OCI-LY1 (cell line): ENCODE measurements around the gene MXD1.

ENCODE experiments used
- H2AFZ ChIP-seq: fragments of 200-600 bp; sonication (generic), shearing (Covaris generic); 2 replicates; pipeline ENCODE4 v1.6.0; 2014; ENCODE audit warnings: antibody characterized with exemption, mild to moderate bottlenecking, low read length
- H3F3A ChIP-seq: fragments of 200-600 bp; sonication (generic), shearing (Covaris generic); 2 replicates; pipeline ENCODE4 v1.6.0; 2014; ENCODE audit warnings: mild to moderate bottlenecking, antibody characterized with exemption, low read length, moderate library complexity; ENCODE audit not compliant: insufficient read depth
- H3K27ac ChIP-seq: fragments of 200-600 bp; sonication (generic); 2 replicates; pipeline ENCODE4 v1.5.1; 2014; ENCODE audit warnings: low read length, mixed run types, mild to moderate bottlenecking, low read depth; ENCODE audit not compliant: poor library complexity, severe bottlenecking
- H3K27me3 ChIP-seq: fragments of 200-600 bp; sonication (generic); 2 replicates; pipeline ENCODE4 v1.6.0; 2014; ENCODE audit warnings: antibody characterized with exemption, mild to moderate bottlenecking, low read length, moderate library complexity; ENCODE audit not compliant: insufficient read depth
- H3K36me3 ChIP-seq: fragments of 200-600 bp; sonication (generic); 2 replicates; pipeline ENCODE4 v1.6.1; 2014; ENCODE audit warnings: mild to moderate bottlenecking, antibody characterized with exemption, low read length, moderate library complexity, mixed read lengths; ENCODE audit not compliant: insufficient read depth
- H3K4me1 ChIP-seq: fragments of 200-600 bp; sonication (generic); 2 replicates; pipeline ENCODE4 v1.5.1; 2014; ENCODE audit warnings: mild to moderate bottlenecking, low read length, moderate library complexity; ENCODE audit not compliant: insufficient read depth, severe bottlenecking
- H3K4me2 ChIP-seq: fragments of 200-600 bp; sonication (generic), shearing (Covaris generic); 2 replicates; pipeline ENCODE4 v1.6.1; 2014; ENCODE audit warnings: low read length
- H3K4me3 ChIP-seq: fragments of 200-600 bp; sonication (generic); 2 replicates; pipeline ENCODE4 v1.5.1; 2014; ENCODE audit warnings: low read length, low read depth, mild to moderate bottlenecking, mixed read lengths; ENCODE audit not compliant: poor library complexity, severe bottlenecking
- H3K79me2 ChIP-seq: fragments of 200-600 bp; shearing (Covaris generic); 2 replicates; pipeline ENCODE4 v1.6.1; 2016; ENCODE audit warnings: mixed run types, low read length, mixed read lengths; ENCODE audit not compliant: insufficient read depth
- H3K9ac ChIP-seq: fragments of 200-600 bp; sonication (generic), shearing (Covaris generic); 2 replicates; pipeline ENCODE4 v1.6.1; 2014; ENCODE audit warnings: mild to moderate bottlenecking, low read length, mixed read lengths
- H3K9me2 ChIP-seq: fragments of 200-600 bp; sonication (generic), shearing (Covaris generic); 2 replicates; pipeline ENCODE4 v1.6.1; 2014; ENCODE audit warnings: low read depth, mild to moderate bottlenecking, low read length, mixed read lengths
- H3K9me3 ChIP-seq: fragments of 200-600 bp; shearing (Covaris generic); 2 replicates; pipeline ENCODE4 v1.6.1; 2014; ENCODE audit warnings: low read length, mixed read lengths
- H4K20me1 ChIP-seq: fragments of 200-600 bp; sonication (generic), shearing (Covaris generic); 2 replicates; pipeline ENCODE4 v1.6.0; 2016; ENCODE audit warnings: mild to moderate bottlenecking, low read length; ENCODE audit not compliant: insufficient read depth
- CTCF ChIP-seq: fragments of 200-600 bp; sonication (generic), shearing (Covaris generic); IDR thresholded peaks from 2 replicates; pipeline ENCODE4 v1.5.1; 2017; ENCODE audit warnings: mild to moderate bottlenecking, antibody characterized with exemption, low read length, moderate library complexity, mixed read lengths
- EZH2 ChIP-seq: fragments of 200-600 bp; sonication (generic), shearing (Covaris generic); IDR thresholded peaks from 2 replicates; pipeline ENCODE4 v1.8.0; 2017; ENCODE audit warnings: borderline replicate concordance, mixed run types, mild to moderate bottlenecking, antibody characterized with exemption, low read length, moderate library complexity, mixed read lengths

The MXD1 gene

GRCh38 chr2:69940691-69941090, 25.8 kb downstream of the MXD1 start:
- H3F3A ChIP-seq = no peaks in the 10 kb centered on the region
- H3K79me2 ChIP-seq = no peaks in the 10 kb centered on the region
- H3K9ac ChIP-seq = no peak overlapping the region
- H3K9me2 ChIP-seq = no peaks in the 10 kb centered on the region
- H4K20me1 ChIP-seq = no peaks in the 10 kb centered on the region
- H3K27ac ChIP-seq = no peak overlapping the region
- no peak overlapping the region for H2AFZ ChIP-seq
- no peak overlapping the region for H3K4me3 ChIP-seq
- H3K9me3 ChIP-seq = no peaks in the 10 kb centered on the region
- peaks cover 68% of the 10 kb centered on the region; the same call in 1 of the 2 replicates for H3K36me3 ChIP-seq
- H3K4me2 ChIP-seq = no peak overlapping the region
- no peaks in the 10 kb centered on the region for H3K27me3 ChIP-seq
- no peaks in the 10 kb centered on the region for H3K4me1 ChIP-seq
- TF ChIP-seq EZH2 (no peak), CTCF (no peak)

- H3K4me2 ChIP-seq = no peak overlapping the region
- no peak overlapping the region for H3K4me3 ChIP-seq
- H3K9me3 ChIP-seq = no peaks in the 10 kb centered on the region
- no peak overlapping the region for H3K27ac ChIP-seq
- TF ChIP-seq CTCF = no peak
- TF ChIP-seq EZH2 = no peak
- no peaks in the 10 kb centered on the region for H3K9me2 ChIP-seq
- peaks cover 11% of the 10 kb centered on the region for H3K4me1 ChIP-seq
- H3K36me3 ChIP-seq = peaks cover 43% of the 10 kb centered on the region; the same call in 1 of the 2 replicates
- H2AFZ ChIP-seq = no peak overlapping the region
- H3K9ac ChIP-seq = no peak overlapping the region
- H3K27me3 ChIP-seq = no peaks in the 10 kb centered on the region
- no peaks in the 10 kb centered on the region for H3K79me2 ChIP-seq
- H3F3A ChIP-seq = no peaks in the 10 kb centered on the region
- no peaks in the 10 kb centered on the region for H4K20me1 ChIP-seq
These were observed 28.3 kb downstream of the MXD1 start for GRCh38 chr2:69943000-69943842.

GRCh38 chr2:69943843-69944525, 29.1 kb downstream of the MXD1 start:
- no peaks in the 10 kb centered on the region for H3F3A ChIP-seq
- H3K9me2 ChIP-seq = no peaks in the 10 kb centered on the region
- H4K20me1 ChIP-seq = no peaks in the 10 kb centered on the region
- TF ChIP-seq EZH2 = no peak
- no peak for TF ChIP-seq CTCF
- peaks cover 36% of the 10 kb centered on the region; the same call in 1 of the 2 replicates for H3K36me3 ChIP-seq
- peaks cover 11% of the 10 kb centered on the region for H3K4me1 ChIP-seq
- no peaks in the 10 kb centered on the region for H3K27me3 ChIP-seq
- H3K9ac ChIP-seq = no peak overlapping the region
- no peak overlapping the region for H3K4me3 ChIP-seq
- no peaks in the 10 kb centered on the region for H3K9me3 ChIP-seq
- H3K4me2 ChIP-seq = no peak overlapping the region
- H3K79me2 ChIP-seq = no peaks in the 10 kb centered on the region
- H2AFZ ChIP-seq = no peak overlapping the region
- H3K27ac ChIP-seq = no peak overlapping the region
